Measurements from ENCODE around the gene ZNF425.
A peak's percentile ranks its signal among the peaks of the same experiment; 100 is the strongest.
"Not testable (repeated sequence)": the region's sequence is repeated elsewhere in the genome, so short reads cannot be mapped to it uniquely, and the experiment has no call there.

Gene ZNF425

GRCh38 chr7:149125863-149126661, at the start of gene ZNF425:
TSS of gene ZNF425 (minus strand) at chr7:149126324. CDS start at chr7:149126213, 111 bp downstream.
- peak; percentile 90 to 91 for DNase-seq (ENCODE audit: low read depth in 2 of 2)

GRCh38 chr7:149175150-149175549, 49.0 kb upstream of the ZNF425 start:
- DNase-seq (ENCODE audit: low read depth in 2 of 2): no peak

- DNase-seq (ENCODE audit: low read depth in 2 of 2): no peak
Observed at GRCh38 chr7:149172534-149172920, 46.4 kb upstream of the ZNF425 start.

- no peak for DNase-seq (ENCODE audit: low read depth in 2 of 2)
Observed at GRCh38 chr7:149171892-149172533, 45.9 kb upstream of the ZNF425 start.

- no peak for DNase-seq (ENCODE audit: low read depth in 2 of 2)
Observed at GRCh38 chr7:149166630-149167352, 40.7 kb upstream of the ZNF425 start.

GRCh38 chr7:149166142-149166541, 40.0 kb upstream of the ZNF425 start:
- no peak for DNase-seq (ENCODE audit: low read depth in 2 of 2)

GRCh38 chr7:149161241-149161848, 35.2 kb upstream of the ZNF425 start:
- no peak for DNase-seq (ENCODE audit: low read depth in 2 of 2)

- no peak for DNase-seq (ENCODE audit: low read depth in 2 of 2)
Observed at GRCh38 chr7:149156898-149157297, 30.8 kb upstream of the ZNF425 start.

- DNase-seq (ENCODE audit: low read depth in 2 of 2): no peak
Observed at GRCh38 chr7:149154056-149154455, 27.9 kb upstream of the ZNF425 start.

GRCh38 chr7:149153346-149153745, 27.2 kb upstream of the ZNF425 start:
- DNase-seq (ENCODE audit: low read depth in 2 of 2): no peak

- DNase-seq (ENCODE audit: low read depth in 2 of 2): no peak
Observed at GRCh38 chr7:149150981-149151380, 24.9 kb upstream of the ZNF425 start.

GRCh38 chr7:149147752-149148653, 21.9 kb upstream of the ZNF425 start:
- DNase-seq (ENCODE audit: low read depth in 2 of 2): peak; percentile 27 to 34

GRCh38 chr7:149147072-149147751, 21.1 kb upstream of the ZNF425 start, which contains the start of gene ZNF398:
TSS of gene ZNF398 (plus strand) at chr7:149147453. CDS start at chr7:149147743, 290 bp downstream.
- DNase-seq (ENCODE audit: low read depth in 2 of 2): peak; percentile 57 to 67

GRCh38 chr7:149145031-149145845, 19.1 kb upstream of the ZNF425 start:
- no peak for DNase-seq (ENCODE audit: low read depth in 2 of 2)

- DNase-seq (ENCODE audit: low read depth in 2 of 2): not testable (repeated sequence)
Observed at GRCh38 chr7:149144436-149144922, 18.4 kb upstream of the ZNF425 start.

GRCh38 chr7:149141893-149142292, 15.8 kb upstream of the ZNF425 start:
- DNase-seq (ENCODE audit: low read depth in 2 of 2): no peak

GRCh38 chr7:149140831-149141230, 14.7 kb upstream of the ZNF425 start:
- no peak for DNase-seq (ENCODE audit: low read depth in 2 of 2)

- DNase-seq (ENCODE audit: low read depth in 2 of 2): no peak
Observed at GRCh38 chr7:149136118-149136517, 10.0 kb upstream of the ZNF425 start.

- DNase-seq (ENCODE audit: low read depth in 2 of 2): no peak
Observed at GRCh38 chr7:149133028-149133710, 7.0 kb upstream of the ZNF425 start.
